HepG2 (cell line): ENCODE data around the gene IER2. TPM values are rescaled to one million over a fixed set of nuclear protein-coding genes. Genes with fewer than 3 reads are reported as not detected.
"Not testable (repeated sequence)": the region's sequence is repeated elsewhere in the genome, so short reads cannot be mapped to it uniquely, and the experiment has no call there.

Experiments used
- ATAC-seq: fragments of 200-7000 bp; cut with Tn5 transposase; 3 replicates; pipeline ENCODE4 v1.9.1; 2020; ENCODE audit warnings: mild to moderate bottlenecking, moderate library complexity
- BruUV-seq: library from RNA; stranded (reverse); fragments of 400-500 nt; replicated peaks from 2 replicates; lab custom pipeline; 2021; lab: Mats Ljungman, UMichigan
- CTCF ChIA-PET: fragments of 300-600 bp; formaldehyde crosslinking; extraction: SDS; loops from one replicate; lab custom pipeline; 2021; ENCODE audit warnings: low total read pairs, inconsistent platforms, low intra/inter-chr PET ratio; lab: Yijun Ruan, JAX
- POLR2A ChIA-PET: fragments of 350-600 bp; sonication (Branson Sonifier 250); formaldehyde crosslinking; loops from one replicate; lab custom pipeline; 2020; ENCODE audit warnings: antibody characterized with exemption, inconsistent platforms; lab: Yijun Ruan, JAX
- DNase-seq: peaks from one replicate; pipeline ENCODE4 v3.0.0-alpha.2; 2015; ENCODE audit warnings: low spot score
- FAIRE-seq: peaks from 3 replicates; lab custom pipeline; 2011; peaks lifted over from hg19 to GRCh38; lab: Jason Lieb, UNC
- H2AFZ ChIP-seq: one replicate; pipeline ENCODE4 v1.6.1; 2011; ENCODE audit warnings: low read length, inconsistent platforms
- H3K27ac ChIP-seq: fragments of 300-600 bp; 3 replicates; pipeline ENCODE4 v1.8.0; 2011; ENCODE audit warnings: mixed run types, mild to moderate bottlenecking, mixed read lengths, low read length, inconsistent platforms; ENCODE audit not compliant: insufficient read depth; ENCODE audit errors: extremely low read length
- H3K27me3 ChIP-seq, 2 experiments: fragments of 200-600 bp in 1 of 2; 2 replicates in 1 of 2; 3 replicates in 1 of 2; pipeline versions ENCODE4 v1.6.0 to v1.8.0; 2011; ENCODE audit warnings: low read length in 2 of 2, mild to moderate bottlenecking in 2 of 2, moderate library complexity in 2 of 2, inconsistent platforms in 1 of 2; ENCODE audit not compliant: insufficient read depth in 2 of 2, control insufficient read depth in 1 of 2
- H3K36me3 ChIP-seq, 2 experiments: fragments of 200-600 bp in 1 of 2; replicated peaks in 1 of 2; 2 replicates in 1 of 2; 3 replicates in 1 of 2; pipeline versions ENCODE4 v1.5.1 to v1.8.0; 2011; ENCODE audit warnings: low read length in 2 of 2, inconsistent platforms in 1 of 2; ENCODE audit not compliant: insufficient read depth in 2 of 2, control insufficient read depth in 1 of 2
- H3K4me1 ChIP-seq: 2 replicates; pipeline ENCODE4 v1.5.1; 2012; ENCODE audit warnings: low read length, inconsistent platforms; ENCODE audit not compliant: insufficient read depth
- H3K4me2 ChIP-seq: 2 replicates; pipeline ENCODE4 v1.6.0; 2011; ENCODE audit warnings: low read depth, low read length, inconsistent platforms
- H3K4me3 ChIP-seq, 3 experiments: fragments of 200-600 bp in 1 of 3; sonication (generic), shearing (Covaris generic) in 1 of 3; replicated peaks in 1 of 3; 2 replicates each; pipeline ENCODE4 v1.5.1; 2011 to 2016; ENCODE audit warnings: low read length in 3 of 3, inconsistent platforms in 2 of 3, low read depth in 2 of 3, mild to moderate bottlenecking in 2 of 3, control low read depth in 1 of 3, mixed read lengths in 1 of 3; ENCODE audit not compliant: insufficient read depth in 1 of 3
- H3K79me2 ChIP-seq: one replicate; pipeline ENCODE4 v1.6.1; 2011; ENCODE audit warnings: low read length, inconsistent platforms; ENCODE audit not compliant: insufficient read depth
- H3K9ac ChIP-seq: 2 replicates; pipeline ENCODE4 v1.6.0; 2011; ENCODE audit warnings: mild to moderate bottlenecking, low read depth, low read length, inconsistent platforms; ENCODE audit not compliant: insufficient read depth
- H3K9me3 ChIP-seq: 2 replicates; pipeline ENCODE4 v1.5.1; 2012; ENCODE audit warnings: mild to moderate bottlenecking, low read length
- H4K20me1 ChIP-seq: 2 replicates; pipeline ENCODE4 v1.6.0; 2011; ENCODE audit warnings: inconsistent platforms, mild to moderate bottlenecking, low read length, moderate library complexity; ENCODE audit not compliant: insufficient read depth
- NFYB ChIP-seq: sonication (generic); formaldehyde crosslinking; IDR thresholded peaks from 2 replicates; pipeline ENCODE4 v1.4.0; 2020; ENCODE audit warnings: missing genetic modification reagents
- NFYC ChIP-seq: IDR thresholded peaks from 2 replicates; pipeline ENCODE4 v1.6.1; 2016; ENCODE audit warnings: missing genetic modification reagents, missing compliant biosample characterization
- POLR2A ChIP-seq, 2 experiments: IDR thresholded peaks; 2 replicates each; pipeline ENCODE4 v1.6.1; 2011; ENCODE audit warnings: low read depth in 2 of 2, low read length in 2 of 2, mild to moderate bottlenecking in 1 of 2, moderate library complexity in 1 of 2; ENCODE audit not compliant: insufficient read depth in 1 of 2
- WGBS: methylation state at CpG from one replicate; pipeline ENCODE4 v1.1.6; 2017; ENCODE audit warnings: low lambda C conversion rate; 5-methylcytosine and 5-hydroxymethylcytosine counted together
- in situ Hi-C: cut with HindIII; loops from 2 replicates; pipeline ENCODE4 v1.10.0; 2017; ENCODE audit warnings: low pct_unique_long_range_greater_than_20kb; ENCODE audit not compliant: extremely low pct_ligation_motif_present
- intact Hi-C: fragments of 100-400 bp; cut with micrococcal nuclease; formaldehyde crosslinking; loops from one replicate; pipeline ENCODE4 v1.10.0; 2022; ENCODE audit not compliant: unreplicated experiment
- polyA plus RNA-seq, 8 experiments: library from polyadenylated mRNA; depleted of rRNA in 3 of 8; stranded (reverse) in 7 of 8; unstranded in 1 of 8; fragments of >200 nt; fragmentation: Illumina TruSeq in 4 of 8; extraction: Trizol in 4 of 8; gene quantifications; 2 replicates each; pipeline versions ENCODE4 v1.2.1 to v1.2.3, GENCODE V29; 2011 to 2016; ENCODE audit warnings: low read depth in 4 of 8, missing spikeins in 1 of 8, mixed read lengths in 1 of 8; ENCODE audit not compliant: insufficient read depth in 1 of 8
- total RNA-seq, 5 experiments: library from RNA; depleted of rRNA; stranded (reverse); fragments of >200 nt; fragmentation: Illumina TruSeq; extraction: Trizol; gene quantifications; 2 replicates each; pipeline ENCODE4 v1.2.3, GENCODE V29; 2016; ENCODE audit warnings: low read depth in 1 of 5
- TF ChIP-seq, protein P1 (sequence below): sonication (generic); formaldehyde crosslinking; IDR thresholded peaks from 2 replicates; pipeline ENCODE4 v1.4.0; 2020; ENCODE audit warnings: missing genetic modification reagents

IER2 gene
- total and polyA plus RNA-seq, 2 of the 13 experiments (the other 11 are each of a cell fraction or from before 2014, with no cell fraction given): 10.1 to 14.3 TPM

GRCh38 chr19:13185763-13186657 is 35.8 kb downstream of the IER2 start:
- FAIRE-seq, H3K4me2 ChIP-seq, H3K27ac ChIP-seq, intact Hi-C loops, H3K36me3 ChIP-seq, H4K20me1 ChIP-seq, H3K9me3 ChIP-seq, CTCF ChIA-PET, ATAC-seq, H3K4me3 ChIP-seq, H3K9ac ChIP-seq, in situ Hi-C loops, H3K79me2 ChIP-seq, H3K27me3 ChIP-seq, H2AFZ ChIP-seq: not testable (repeated sequence)
- H3K4me1 ChIP-seq: peaks cover 31% of the 10 kb centered on the region
- WGBS: 82% methylated on average over 14 of the region's 22 CpGs
- POLR2A ChIA-PET: interaction anchor here (1.1 to 1.3 kb wide), 2 partner anchors 18 to 36 kb away, joined by 3 to 4 read pairs; partner anchors contain the start of genes IER2 and STX10
- TSS peak; percentile 96 for BruUV-seq
- TF ChIP-seq NFYC (CRISPR knock-in tag): peak; percentile 64
- peak; percentile 64 for TF ChIP-seq NFYB
- TF ChIP-seq POLR2A (IDR thresholded peaks at IDR 0.05; ENCODE audit: insufficient read depth in 1 of 2, low read depth in 2 of 2, low read length in 2 of 2): peak in 1 of 2 experiments; percentile 49; a peak in 1 of 4 replicates
- TF ChIP-seq, protein P1, sequence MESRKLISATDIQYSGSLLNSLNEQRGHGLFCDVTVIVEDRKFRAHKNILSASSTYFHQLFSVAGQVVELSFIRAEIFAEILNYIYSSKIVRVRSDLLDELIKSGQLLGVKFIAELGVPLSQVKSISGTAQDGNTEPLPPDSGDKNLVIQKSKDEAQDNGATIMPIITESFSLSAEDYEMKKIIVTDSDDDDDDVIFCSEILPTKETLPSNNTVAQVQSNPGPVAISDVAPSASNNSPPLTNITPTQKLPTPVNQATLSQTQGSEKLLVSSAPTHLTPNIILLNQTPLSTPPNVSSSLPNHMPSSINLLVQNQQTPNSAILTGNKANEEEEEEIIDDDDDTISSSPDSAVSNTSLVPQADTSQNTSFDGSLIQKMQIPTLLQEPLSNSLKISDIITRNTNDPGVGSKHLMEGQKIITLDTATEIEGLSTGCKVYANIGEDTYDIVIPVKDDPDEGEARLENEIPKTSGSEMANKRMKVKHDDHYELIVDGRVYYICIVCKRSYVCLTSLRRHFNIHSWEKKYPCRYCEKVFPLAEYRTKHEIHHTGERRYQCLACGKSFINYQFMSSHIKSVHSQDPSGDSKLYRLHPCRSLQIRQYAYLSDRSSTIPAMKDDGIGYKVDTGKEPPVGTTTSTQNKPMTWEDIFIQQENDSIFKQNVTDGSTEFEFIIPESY (CRISPR knock-in tag): peak; percentile 60
- peak; percentile 18 for DNase-seq

- H2AFZ ChIP-seq, intact Hi-C loops, H3K9me3 ChIP-seq, H4K20me1 ChIP-seq, DNase-seq, in situ Hi-C loops, FAIRE-seq, H3K27ac ChIP-seq, H3K4me3 ChIP-seq, H3K36me3 ChIP-seq, H3K4me2 ChIP-seq, ATAC-seq, CTCF ChIA-PET, BruUV-seq, H3K27me3 ChIP-seq, H3K79me2 ChIP-seq, H3K9ac ChIP-seq: not testable (repeated sequence)
- H3K4me1 ChIP-seq: peaks cover 31% of the 10 kb centered on the region
- POLR2A ChIA-PET: interaction anchor here (1.1 to 1.3 kb wide), 2 partner anchors 19 to 37 kb away, joined by 3 to 4 read pairs; partner anchors contain the start of genes IER2 and STX10
- no CpG with 5 or more reads among the region's 38 CpGs for WGBS
These were observed 36.5 kb downstream of the IER2 start for GRCh38 chr19:13186688-13187087.
